T1000 (cell line): ENCODE results near the gene PLPPR3.

ENCODE experiments used
- DNase-seq: peaks from one replicate; lab custom pipeline; 2025; ENCODE audit warnings: mixed read lengths; lab: John Stamatoyannopoulos, UW

Gene PLPPR3

DNA sequence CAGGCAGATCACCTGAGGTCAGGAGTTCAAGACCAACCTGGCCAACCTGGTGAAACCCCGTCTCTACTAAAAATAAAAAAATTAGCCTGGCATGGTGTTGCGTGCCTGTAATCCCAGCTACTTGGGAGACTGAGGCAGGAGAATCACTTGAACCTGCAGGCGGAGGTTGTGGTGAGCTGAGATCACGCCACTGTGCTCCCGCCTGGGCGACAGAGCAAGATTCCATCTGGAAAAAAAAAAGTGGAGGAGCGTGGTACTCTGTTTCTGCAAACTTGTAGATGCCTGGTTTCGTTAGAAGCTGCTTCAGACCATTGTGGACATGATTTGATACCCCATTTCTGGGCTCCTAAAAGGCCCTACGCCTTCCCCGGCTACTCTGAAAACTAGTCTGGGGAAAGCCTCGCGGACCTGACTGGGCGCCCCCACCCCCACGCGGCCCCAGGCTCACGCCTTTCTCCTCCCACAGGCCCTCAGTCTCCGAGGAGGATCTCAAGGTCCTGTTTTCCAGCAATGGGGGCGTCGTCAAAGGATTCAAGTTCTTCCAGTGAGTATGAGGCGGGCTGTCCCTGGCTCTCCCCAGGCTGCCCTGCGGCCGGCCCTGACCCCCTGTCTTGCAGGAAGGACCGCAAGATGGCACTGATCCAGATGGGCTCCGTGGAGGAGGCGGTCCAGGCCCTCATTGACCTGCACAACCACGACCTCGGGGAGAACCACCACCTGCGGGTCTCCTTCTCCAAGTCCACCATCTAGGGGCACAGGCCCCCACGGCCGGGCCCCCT, 11.5 kb downstream of the PLPPR3 start:
- no peak for DNase-seq

DNA sequence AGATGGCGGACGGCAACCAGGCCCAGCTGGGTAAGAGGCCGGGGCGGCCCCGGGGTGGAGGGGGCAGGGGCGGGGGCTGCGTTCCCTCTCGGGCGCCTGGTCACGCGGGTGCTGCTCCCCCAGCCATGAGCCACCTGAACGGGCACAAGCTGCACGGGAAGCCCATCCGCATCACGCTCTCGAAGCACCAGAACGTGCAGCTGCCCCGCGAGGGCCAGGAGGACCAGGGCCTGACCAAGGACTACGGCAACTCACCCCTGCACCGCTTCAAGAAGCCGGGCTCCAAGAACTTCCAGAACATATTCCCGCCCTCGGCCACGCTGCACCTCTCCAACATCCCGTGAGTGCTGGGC, 13.4 kb downstream of the PLPPR3 start:
- no peak for DNase-seq

- no peak for DNase-seq
These were observed 13.9 kb downstream of the PLPPR3 start for GRCh38 chr19:807627-808422.

DNA sequence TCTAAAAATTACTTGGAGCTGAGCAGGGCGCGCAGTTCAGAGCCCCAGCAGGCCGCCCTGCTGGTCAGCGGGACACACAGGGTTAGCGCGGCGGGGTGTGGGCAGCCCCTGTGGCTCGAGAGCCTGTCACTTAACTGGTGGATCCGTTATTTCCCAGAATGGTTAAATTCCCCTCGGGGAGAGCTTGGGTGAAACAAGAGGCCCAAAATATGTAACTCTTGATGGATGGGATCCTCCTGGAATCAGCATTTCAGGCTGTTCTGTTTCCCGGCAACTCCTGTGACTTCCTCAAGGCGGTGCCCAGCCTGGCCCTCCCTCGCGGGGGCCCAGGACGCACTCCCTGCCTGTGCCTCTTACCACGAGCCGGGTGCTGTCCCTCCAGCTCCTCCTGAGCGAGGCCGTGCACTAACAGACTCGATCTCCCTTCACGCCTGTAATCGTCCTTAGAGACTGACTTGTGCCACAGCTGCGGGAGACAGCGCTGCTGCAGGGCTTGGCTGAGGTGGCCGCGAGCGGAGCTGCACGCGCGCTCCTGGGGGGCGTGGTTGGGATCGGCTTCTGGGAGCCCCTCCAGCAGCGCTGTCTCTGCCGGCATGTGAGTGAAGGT, 14.8 kb downstream of the PLPPR3 start:
- no peak for DNase-seq

DNA sequence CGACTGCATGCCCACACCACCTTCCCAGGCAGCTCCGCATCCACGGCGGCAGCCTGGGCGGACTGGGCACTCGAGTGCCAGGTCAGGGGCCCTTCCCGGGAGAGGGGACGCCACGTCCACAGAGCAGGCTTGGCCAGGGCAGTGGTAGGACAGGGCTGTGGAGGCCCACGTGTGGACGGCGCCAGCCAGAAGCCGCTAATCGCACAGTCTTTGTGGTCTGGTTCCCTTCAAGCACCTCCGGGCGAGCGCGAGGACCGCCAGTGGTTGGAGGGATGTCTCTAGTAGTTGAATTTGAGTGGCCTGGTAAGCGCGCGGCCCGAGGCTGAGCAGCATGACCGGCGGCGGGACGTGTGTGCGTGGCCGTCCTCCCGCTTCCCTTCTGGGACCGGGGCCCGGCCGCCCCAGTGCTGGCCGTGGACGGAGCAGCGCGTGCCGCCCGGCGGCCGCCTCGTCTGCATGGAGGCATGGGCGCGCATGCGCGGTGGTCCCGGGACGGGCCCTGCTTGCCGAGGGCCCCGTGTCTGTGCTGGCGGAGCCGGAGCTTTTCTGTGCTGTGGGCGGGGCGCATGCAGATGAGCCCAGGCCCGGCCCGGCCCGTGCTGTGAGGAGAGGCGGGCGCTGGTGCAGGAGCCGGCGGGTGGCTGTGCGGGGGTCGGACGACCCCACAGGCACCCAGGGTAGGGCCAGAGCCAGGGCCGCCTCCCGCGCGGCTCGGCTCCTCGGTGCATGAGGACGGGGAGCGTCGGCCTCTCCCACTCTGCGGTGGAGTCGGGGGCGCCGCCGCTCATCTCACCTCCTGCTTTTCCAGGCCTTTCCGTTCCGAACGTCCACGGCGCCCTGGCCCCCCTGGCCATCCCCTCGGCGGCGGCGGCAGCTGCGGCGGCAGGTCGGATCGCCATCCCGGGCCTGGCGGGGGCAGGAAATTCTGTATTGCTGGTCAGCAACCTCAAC, 15.9 kb downstream of the PLPPR3 start:
- no peak for DNase-seq

GRCh38 chr19:805166-805551, 16.6 kb downstream of the PLPPR3 start:
- no peak for DNase-seq

GRCh38 chr19:804419-805165, 17.2 kb downstream of the PLPPR3 start:
- no peak for DNase-seq

- no peak for DNase-seq
These were observed 17.9 kb downstream of the PLPPR3 start for GRCh38 chr19:803686-804418.

DNA sequence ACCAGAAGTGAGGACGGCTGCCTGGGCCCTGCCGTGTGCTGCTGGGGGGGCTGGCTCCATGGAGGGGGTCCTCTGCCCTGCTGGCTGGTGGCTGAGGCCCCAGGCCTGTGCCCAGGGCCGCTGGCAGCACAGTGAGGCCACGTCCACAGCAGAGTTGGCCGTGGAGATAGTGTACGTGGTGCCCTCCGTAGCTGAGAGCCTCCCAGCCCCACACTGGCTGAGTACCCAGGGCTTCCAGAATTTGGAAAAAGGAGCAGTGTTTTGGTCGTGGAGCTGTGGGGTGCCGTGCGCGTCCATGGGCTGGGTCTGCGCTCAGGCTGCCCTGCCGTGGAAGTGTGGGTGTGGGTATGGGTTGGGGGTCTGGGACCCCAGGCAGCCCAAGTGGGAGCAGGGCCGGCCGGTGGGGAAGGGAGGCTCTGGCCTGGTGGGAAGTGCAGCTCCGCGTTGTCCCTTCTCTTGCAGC, 18.6 kb downstream of the PLPPR3 start:
- DNase-seq: no peak

DNA sequence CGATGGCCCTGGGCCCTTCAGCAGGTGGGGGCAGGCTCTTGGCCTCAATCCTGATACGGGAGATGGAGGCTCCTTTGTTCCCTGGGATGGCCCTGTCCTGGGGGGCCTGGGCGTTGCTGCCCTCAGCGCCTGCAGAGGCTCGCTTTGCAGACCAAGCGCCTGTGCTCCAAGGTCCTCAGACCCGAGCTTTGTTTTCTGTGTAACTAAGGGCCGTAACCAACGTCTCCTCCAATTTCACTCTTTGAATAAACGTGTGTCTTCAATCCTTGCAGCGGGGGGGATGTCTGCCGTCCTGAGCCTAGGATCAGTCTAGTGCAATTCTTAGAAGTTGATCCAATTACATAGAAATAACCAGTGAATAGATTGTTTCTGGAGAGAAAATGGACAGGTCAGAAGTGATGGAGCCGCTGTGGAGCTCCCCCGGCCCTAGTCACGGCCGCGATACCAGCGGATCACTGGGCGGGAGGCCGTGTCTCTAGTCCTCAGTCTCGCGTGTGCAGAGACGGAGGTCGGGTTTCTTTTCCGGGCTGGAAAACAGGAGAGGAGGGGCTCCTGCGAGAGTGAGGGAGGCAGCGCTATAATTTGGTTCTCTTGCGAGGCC, 19.2 kb downstream of the PLPPR3 start:
- DNase-seq: no peak

DNA sequence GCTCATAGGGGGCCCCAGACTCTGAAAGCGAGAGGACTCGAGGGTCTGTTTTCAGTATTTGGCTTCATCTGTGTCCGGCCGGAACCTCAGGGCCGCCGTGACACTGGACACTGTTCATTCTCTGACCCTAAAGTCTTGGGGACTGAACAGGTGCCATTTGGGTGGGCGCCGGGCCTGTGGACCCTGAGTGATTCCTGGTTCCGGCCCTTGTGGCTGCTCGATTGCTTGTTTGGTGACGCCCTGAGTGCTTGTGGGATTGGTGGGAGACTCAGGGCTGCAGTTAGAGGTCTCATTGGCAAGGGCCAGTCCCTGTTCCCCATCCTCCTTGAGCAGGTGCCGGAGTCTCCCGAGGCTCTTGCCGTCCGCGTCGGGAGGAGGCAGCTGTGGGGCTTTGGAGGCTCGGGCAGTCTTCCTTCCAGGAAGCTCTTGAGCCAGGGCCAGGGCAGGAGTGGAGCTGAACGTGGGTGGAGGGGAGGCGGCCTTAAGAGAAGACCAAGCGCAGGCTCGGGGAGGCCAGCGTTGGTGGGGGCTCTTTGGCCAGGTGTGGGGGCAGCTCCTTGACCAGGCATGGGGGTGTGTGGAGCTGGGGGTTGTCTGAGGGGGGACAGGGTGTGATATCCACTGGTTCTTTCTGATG, 19.8 kb downstream of the PLPPR3 start:
- DNase-seq: no peak

DNA sequence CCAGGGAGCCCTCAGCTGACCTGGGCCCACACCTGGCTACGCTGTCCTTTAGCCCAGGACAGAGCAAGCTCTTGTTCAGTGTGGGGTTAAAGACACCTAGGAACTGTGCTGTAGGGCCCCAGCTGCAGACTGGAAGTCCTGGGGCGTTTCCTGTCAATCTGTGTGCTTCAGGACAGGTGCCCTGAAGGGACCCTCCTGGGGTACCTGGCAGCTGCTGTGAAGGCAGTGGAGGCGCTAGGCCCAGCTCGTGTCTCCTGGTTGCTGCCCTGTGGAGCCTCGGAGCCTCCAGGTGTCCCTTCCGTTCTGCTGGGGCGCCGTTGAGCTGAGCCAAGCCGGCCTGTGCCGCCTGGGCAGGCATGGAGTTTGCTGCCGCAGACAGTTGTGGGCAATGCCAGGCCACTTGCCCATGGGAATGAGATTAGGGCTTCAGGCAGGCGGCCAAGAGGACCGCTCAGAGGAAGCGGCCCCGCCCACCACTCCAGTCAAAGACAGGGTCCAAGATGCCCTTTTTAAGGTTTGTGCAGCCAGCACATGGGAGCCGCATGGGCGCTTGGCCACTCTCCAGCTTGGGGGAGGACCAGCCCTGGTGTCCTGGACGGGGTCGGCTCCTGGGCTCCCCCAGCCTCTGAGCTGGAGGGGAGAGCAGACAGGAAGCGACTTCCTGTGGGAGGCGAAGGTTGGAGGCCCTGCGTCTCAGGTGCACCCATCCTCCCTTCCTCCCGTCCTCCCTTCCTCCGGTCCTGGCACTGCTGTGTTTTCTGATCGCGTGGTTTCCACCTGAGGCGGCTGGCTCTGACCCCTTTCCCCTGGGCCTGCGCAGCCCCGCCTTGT, 20.5 kb downstream of the PLPPR3 start:
- peak; percentile 64 for DNase-seq

DNA sequence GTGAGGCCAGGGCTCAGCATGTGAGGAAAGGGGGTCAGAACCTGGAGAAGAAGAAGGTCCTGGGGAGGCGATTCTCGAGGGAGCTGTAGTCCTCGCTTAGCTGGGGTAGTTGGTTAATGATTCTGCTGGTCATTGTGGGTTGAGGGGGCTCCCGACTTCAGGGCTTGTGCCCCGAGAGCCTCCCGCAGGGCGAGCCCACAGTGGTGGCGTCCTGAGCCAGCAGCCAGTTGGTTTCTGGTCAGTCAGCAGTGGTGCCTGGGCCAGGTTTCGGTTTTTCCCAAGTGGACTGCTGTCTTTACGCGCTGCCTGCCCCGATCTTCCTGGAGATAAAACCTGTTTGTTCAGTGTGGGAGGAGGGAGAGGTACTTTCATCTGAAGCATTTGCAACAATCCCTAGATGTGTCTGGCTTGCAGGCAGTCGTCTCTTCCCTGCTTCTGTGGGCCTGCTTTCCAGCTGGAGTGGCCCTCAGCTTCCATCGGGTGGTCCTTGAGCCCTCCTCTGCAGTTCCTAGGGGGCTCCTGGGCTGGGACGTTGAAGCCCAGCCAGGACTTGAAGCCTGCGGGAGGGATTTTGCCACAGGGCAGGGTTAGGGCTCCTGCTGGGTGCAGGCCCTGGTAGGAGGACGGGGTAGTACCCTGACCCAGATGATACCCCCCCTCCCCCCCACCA, 21.3 kb downstream of the PLPPR3 start:
- no peak for DNase-seq

GRCh38 chr19:799076-799881, 22.5 kb downstream of the PLPPR3 start:
- no peak for DNase-seq

- no peak for DNase-seq
These were observed 23.2 kb downstream of the PLPPR3 start for GRCh38 chr19:798415-799075.
